ENCODE data around the gene EIF2S3.
"Not testable (repeated sequence)": the region's sequence is repeated elsewhere in the genome, so short reads cannot be mapped to it uniquely, and the experiment has no call there.

Gene EIF2S3

DNA sequence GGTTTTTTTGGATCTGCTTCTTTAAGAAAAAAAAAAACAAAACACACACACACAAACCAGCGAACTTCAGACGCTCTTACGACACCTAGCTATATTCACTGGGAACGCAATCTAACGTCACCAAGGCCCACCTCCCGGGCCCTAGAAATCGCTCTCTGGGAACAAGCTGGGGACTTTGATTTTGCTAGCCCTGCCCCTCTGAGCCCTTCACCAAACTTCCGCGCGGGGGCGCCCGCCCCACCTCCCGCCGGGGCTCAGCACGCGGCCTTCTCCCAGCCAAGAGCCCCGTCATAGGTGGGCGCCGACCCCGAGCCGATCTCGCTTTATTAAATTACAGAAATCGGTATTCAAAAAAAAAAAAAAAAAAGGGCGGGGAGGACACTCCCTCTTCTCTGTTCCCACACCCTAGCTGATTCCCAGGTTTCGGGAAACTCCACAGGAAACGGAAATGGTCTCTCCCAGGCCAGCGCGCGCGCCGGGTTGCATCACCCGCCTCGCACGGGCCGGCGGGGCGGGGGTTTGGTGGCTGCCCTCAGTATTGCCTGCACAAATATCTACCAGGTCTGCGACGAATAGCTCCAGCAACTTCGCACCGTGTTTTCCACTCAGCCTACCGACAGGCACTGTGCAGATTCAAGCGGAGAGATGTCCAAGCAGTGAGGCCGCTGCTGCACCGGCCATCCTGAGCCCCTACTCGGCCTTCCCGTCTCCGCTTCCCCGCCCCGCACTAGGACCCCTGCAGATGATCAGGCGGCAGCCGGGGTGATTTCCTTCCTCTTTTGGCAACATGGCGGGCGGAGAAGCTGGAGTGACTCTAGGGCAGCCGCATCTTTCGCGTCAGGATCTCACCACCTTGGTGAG lies at the start of gene EIF2S3:
TSS of gene EIF2S3 (plus strand) at position 775 of the 861 bp plus-strand sequence. CDS start at position 788, 13 bp downstream.
- DNase-seq, result peak; percentile 91 to 95

DNA sequence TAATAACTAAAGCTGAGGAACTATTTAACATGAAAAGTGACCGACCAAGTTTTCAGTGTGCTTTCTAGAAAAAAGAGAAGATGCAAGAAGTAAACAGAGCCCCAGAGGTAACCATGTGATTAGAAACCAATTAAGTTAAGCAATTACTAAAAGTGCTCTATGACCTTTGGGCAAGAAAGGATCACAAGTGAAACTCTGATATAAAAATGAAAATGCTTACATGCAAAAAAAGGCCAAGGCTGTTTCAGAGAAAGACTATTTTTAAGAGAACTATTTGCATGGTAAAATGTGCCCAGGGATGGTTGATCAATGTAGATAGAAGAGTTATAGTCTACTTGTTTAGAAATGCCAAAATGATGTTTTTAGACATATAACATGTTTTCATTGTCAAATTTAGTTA lies 49.7 kb upstream of the EIF2S3 start:
- no peak for DNase-seq

DNA sequence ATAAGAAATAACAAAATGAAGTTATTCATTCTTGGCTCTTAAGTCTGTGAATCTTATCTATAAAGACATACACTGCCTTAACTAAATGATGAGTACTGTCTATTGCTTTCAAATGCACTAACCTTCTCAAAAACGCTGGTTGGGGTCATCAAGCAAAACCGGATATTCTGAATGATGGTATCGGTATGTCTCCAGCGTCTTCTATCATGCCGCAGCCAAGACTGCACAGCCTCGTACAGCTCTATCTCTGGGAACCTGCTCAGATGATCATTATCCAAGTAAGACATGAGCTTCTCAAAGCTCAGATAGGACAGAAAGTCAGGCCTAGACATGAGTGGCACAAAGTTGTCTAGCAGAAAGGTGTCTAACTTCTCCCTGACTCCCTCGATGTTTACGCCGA lies 48.9 kb upstream of the EIF2S3 start:
- DNase-seq, result no peak

DNA sequence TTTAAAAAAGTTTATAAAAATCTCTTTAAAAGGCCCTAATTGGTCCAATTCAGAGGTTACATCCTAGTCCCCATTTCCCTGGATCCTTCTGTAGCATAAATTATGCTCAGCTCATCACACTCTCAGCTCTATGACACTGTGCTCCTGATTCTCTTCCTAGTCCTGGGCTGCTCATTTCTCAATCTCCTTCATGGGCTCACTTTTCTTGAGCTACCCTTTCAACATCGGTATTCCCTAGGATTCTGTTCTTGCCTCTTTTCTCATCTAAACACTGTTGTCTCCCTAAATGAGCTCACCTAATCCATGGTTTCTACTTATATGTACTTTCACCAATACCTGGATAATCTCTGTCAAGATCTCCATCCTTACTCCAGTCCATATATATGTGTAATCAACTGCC lies 42.5 kb upstream of the EIF2S3 start:
- no peak for DNase-seq

DNA sequence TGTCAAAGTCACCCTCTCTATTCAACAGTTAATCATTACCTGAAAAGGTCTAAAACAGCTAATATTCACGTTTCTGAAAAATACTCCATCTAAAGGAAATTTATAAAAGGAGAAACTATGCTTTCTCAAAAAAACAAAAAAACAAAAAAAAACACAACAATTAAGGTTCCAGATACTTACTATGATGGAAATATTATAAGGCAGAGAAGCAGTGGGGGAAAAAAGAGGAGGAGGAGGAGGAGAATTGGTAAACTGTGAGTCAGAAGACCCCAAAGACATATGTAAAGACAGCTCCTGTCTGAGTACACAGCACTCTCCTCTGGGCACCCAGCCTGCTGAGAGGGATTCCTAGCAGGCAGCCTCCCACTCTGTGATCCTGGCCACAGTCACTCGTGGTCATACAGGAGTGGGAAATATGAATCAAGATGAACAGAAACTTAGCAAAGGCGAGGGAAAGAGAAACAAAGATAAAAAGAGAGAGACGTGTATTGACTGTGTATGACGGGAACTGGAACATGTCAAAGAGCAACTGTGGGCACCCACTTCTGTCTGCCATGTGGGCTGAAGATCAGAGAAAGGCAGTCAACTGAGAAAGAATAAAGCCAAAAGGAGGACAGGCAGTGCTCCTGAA lies 40.3 kb upstream of the EIF2S3 start:
- no peak for DNase-seq

DNA sequence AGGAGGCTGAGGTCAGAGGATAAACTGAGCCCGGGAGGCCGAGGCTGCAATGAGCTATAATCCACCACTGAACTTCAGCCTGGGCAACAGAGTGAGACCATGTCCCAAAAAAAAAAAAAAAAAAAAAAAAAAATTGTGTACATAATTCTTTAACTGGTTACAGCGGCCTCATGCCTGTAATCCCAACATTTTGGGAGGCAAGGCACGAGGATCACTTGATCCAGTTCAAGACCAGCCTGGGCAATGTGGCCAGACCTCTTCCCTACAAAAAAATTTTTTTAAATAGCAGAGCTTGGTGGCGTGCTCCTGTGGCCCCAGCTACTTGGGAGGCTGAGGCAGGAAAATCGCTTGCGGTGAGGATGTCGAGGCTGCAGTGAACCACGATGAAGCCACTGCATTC lies 37.1 kb upstream of the EIF2S3 start:
- no peak for DNase-seq

DNA sequence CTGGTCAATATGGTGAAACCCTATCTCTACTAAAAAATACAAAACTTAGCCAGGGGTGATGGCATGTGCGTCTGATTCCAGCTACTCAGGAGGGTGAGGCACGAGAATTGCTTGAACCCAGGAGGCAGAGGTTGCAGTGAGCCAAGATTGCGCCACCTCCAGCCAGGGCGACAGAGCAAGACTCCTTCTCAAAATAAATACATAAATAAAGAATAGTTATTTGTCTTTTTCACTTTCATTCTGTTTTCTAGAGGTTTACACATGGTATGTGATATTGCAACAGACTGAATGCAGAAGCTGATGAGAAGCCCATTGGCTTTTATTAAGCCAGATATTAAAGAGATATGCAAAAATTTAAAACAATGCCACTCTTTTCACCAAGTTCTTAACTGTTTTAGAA lies 35.9 kb upstream of the EIF2S3 start:
- no peak for DNase-seq

DNA sequence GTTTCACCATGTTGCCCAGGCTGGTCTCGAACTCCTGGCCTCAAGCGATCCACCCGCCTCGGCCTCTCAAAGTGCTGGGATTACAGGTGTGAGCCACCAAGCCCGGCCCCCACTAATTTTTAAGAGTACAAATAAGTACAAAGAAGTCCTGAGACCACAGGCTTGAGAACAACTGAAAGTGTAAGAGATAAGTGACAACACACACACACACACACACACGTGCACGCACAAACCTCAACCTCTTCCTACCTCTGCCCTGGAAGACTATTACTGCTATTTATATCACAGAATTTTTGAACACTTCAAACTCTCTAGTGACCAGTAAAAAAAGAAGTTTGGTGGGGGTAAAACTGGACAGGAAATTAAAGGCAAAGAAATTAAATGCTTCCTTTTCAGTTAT lies 35.3 kb upstream of the EIF2S3 start:
- peak in 1 of 2 donors; percentile 34 for DNase-seq

DNA sequence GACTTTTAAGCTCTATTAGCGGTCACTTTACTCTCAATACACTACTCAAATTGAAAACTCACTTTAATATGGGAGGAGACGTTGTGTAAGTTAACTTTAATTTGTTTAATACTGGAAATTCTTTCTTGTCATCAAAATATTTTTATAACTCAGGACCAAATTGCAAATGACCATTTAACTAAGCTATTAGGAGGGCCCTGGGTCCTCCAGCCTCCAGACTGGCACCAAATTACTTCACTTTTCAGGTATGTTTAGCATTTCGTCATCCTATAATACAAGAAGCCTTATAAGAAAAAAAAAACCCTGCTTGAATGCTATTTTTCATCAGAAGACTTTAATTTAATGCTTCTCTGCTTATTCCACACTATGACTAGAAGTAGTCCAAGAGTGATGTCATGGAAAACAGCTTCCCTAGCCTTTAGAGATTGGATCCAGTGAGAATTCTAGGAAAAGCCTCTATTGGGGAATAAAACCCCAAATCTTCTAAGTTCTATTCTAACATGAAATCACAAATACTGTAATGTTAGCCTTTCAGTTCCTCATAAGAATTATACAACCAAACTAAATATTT lies 34.4 kb upstream of the EIF2S3 start:
- no peak for DNase-seq

DNA sequence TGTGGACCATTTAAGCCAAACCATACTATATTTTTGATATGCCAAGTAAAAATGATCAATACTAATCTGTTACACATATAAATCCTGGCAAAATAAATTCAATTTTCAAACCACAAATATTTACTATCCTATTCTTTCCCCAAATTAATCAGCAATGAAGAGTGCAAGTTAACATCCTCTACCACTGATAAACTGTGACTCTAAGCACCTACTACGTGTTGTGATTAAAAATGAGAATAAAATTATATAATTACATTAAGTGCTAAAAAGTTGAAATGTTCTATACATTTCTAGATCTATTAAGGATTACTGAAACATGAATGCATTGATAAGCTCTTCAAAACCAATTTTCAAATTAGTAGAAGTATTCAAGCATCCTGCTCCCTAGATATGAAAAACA lies 31.2 kb upstream of the EIF2S3 start:
- no peak for DNase-seq

DNA sequence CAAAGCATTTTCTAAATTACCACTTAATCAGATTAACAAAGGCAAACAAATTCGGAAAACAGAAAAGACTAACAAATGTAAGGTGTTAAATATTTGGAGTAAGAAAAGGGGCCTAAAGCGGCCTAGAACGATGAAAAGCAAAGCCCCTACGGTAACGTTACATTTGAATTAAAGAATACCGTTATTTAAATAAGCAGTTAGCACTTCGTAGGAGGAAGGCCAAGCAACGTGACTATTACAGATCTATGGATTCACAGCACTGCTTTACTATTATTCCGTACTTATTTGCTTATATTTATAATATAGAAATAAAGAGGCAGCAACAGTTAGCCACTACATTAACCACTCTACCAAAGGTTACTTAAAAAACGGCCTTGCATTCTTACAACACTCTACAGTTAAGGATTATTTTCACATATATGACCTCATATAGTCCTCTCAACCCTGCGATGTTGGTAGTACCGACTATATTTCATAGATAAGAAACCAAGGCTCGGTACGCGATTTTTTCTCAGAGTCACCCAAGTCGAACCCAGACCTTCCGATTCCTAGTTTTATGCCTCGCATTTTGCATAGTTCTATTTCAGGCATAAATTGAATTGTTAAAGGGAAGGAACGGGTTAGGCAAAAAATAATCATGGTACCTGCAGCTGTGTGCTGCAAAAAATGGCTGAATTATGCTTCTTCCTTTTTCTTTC lies 30.6 kb upstream of the EIF2S3 start:
- DNase-seq, result peak in 1 of 2 donors; percentile 10

DNA sequence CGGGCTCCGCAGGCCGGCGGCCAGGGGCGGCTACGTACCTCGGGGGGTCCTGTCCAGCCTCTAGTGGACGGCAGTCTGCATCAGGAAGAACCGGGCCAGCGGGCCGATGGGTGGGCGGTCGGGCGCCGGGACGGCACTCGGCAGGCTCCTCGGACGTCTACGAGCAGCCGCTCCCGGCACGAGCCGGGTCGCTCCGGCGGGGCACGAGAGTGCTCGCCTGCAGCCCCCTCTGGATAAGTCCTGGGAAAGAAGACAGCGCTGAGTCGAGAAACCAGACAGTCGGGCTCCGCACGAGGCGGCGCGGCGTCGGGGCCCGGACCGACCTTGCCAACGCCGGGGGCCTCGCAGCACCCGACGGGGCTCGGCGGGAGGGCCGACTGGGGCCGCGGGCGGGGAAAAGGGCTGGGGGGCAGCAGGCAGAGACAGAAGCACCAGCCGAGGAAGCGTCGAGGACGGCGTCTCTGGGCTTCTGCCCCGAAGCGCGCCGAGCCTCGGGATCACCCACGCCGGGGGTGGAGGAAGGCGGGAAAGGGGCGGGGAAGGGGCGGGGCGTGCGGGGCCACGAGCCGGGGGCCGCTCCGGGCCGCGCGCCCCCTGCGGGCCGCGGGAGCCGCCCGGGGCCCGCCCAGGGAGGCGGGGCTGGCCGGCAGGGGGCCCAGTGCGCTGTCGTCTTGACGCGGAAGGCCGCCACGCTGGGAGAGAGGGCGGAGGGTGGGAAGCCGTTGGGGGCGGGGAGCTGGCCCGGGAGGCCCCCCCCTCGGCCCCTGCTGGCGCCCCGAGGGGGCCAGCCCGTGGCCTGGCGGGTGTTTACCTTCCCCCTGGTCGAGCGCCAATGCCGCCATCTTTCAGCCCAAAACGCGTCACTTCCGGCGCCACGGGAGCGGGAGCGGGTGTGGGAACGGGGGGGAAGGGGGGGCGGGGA lies 29.7 kb upstream of the EIF2S3 start:
- peak; percentile 84 to 87 for DNase-seq

DNA sequence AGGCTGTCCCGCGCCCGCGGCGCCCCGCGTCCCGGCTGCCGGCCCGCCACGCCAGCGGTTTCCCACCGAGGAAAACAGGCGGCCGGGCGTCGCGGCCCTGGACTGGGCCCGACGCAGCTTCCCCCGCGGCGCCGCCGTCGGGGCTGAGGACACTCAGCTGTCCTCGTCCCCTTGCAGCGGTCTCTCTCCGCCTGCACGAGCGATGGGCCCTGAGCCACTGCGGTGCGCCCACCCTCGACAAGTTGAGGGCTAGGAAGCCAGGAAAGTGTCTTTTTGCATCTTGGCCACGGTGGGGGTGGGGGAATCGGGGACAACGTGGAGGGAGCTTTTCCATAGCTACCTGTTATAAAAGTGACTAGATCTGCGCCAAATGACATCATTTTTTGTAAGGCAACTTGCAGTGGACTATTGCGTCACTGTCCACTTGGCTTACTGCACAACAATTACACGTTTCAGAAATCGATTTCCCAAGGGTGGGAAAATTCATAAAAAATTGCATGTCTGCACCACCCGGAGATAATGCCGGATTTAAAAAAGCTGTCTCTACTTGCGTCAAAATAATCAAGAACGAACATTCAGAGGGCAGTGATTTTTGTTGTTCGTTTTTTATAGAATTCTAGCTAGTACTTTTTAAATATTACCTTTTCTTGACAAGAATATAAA lies 28.9 kb upstream of the EIF2S3 start:
- DNase-seq, result peak in 1 of 2 donors; percentile 26

DNA sequence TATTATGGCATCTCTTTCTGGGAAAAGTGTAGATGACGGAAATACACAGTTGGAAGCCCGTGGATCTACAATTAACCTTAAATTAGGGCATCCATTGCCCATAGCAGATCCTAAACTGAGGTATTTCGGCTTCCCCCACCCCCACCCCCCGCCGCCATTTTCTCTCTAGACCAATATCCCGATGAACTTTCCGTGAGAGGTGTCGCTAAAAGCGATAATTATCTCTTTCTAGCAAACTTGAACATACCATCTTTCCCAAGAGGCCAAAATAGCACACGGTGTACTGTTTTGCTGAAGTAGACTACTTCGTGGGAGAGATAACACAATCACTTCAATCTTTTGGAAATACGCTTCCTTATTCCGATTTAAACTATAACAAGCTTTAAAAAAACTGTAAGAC lies 28.3 kb upstream of the EIF2S3 start:
- no peak for DNase-seq

DNA sequence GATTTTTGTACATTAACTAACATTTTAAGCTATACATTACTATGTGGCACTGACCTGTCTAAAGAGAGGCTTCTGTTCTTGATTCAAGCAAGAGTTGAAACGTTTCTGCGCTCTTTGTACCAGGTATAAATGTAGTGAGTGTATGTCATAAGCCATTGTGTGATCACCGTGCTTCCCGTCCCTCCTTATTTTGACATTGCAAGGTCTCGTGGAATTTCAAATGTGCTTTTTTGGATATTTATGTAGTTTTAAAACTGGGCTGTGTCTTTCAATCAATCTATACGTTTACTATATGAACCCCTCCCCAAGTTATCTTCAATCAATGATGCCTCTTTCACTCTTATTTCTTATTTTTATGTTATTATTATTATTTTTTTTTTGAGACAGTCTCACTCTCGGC lies 27.7 kb upstream of the EIF2S3 start, which contains the start of gene KLHL15:
TSS of gene KLHL15 (minus strand) at position 101 of the 400 bp plus-strand sequence. CDS start 20,493 bp downstream, outside the sequence.
- no peak for DNase-seq

DNA sequence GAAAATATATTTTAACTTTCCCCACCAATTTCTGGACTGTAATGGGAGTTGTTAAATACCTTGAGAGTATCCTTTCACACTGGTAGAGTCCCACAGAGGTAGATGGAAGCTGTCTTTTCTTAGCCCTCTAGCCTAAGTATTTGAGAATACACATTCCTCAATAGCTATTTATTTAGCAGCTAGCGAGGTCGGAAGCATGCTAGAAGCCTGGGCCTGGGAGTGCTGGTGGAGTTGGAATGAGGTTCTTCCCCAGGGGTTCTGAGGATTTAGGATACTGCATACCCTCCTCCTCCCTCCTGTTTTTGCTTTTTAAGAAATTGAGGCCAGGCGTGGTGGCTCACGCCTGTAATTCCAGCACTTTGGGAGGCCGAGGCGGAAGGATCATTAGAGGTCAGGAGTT lies 26.8 kb upstream of the EIF2S3 start:
- DNase-seq, result no peak

DNA sequence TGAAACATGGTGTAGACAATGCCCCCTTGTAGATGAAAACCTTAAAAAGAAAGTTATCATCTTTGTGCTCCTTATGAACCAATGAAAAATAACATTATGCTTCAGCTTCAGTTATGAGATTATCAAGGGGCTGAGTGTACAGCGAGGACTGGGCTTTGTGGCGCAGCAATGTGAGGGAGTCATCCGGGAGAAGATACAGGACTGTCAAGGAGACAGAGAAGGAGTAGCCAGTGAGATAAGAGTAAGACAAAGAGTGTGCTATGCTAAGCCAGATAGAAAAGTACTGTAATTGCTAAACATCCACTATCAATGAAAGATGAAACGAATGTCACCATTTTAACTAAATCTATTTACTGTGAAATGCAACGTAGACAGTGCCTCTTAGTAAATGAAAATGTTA lies 24.2 kb upstream of the EIF2S3 start:
- DNase-seq, result no peak

DNA sequence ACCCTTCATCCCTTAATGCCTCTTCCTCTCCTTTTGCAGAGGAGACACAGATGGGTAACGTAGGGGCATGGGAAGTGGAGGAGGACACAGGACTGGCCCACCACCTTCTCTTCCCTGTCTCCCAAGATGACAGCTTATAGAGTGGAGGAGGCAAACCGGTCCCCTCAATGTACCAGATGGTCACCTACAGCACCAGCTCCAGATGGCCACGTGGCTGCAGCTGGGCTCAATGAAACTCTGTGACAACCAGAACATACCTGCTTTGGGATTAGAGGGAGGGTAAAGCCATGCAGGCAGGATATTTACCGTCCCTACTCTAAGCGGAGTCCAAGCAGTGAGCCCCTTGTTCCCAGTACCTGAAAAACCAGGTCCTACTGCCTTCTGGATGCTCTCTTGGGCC lies 20.3 kb upstream of the EIF2S3 start:
- no peak for DNase-seq

DNA sequence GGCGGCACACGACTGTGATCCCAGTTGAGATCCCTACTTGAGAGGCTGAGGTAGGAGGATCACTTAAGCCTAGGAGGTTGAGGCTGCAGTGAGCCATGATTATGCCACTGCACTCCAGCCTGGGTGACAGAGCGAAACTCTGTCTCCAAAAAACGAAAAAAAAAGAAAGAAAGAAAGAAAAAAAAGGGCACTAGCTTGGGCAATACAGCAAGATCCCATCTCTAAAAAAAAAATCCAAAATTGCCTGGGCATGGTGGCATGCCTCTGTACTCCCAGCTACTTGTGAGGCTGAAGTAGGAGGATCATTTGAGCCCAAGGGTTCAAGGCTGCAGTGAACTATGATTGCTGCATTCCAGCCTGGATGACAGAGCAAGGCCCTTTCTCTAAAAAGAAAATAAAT lies 17.0 kb upstream of the EIF2S3 start:
- no peak for DNase-seq

DNA sequence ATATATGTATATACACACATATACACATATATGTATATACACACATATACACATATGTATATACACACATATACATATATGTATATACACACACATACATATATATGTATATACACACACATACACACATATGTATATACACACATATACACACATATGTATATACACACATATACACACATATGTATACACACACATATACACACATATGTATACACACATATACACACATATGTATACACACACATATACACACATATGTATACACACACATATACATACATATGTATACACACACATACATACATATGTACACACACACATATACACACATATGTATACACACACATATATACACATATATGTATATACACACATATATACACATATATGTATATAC lies 8.7 kb upstream of the EIF2S3 start:
- DNase-seq, result not testable (repeated sequence)

DNA sequence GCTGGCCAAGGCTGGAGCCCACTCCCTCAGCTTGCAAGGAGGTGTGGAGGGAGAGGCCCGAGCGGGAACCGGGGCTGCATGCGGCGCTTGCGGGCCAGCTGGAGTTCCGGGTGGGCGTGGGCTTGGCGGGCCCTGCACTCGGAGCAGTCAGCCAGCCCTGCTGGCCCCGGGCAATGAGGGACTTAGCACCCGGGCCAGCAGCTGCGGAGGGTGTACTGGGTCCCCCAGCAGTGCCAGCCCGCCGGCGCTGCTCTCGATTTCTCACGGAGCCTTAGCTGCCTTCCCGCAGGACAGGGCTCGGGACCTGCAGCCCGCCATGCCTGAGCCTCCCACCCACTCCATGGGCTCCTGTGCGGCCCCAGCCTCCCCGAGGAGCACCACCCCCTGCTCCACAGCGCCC lies 5.1 kb upstream of the EIF2S3 start:
- not testable (repeated sequence) for DNase-seq
